Stimulated activated effector memory CD8-positive, alpha-beta T cell treated with anti-CD3 and anti-CD28 coated beads, Interleukin-12 subunit alpha, Interleukin-12 subunit beta, amount 100 ng/mL, for 72 hours (primary cell): Measurements from ENCODE around the gene CFAP45.

ENCODE experiments used
- ATAC-seq: fragments of 150-1000 bp; cut with Tn5 transposase; 2 replicates; pipeline ENCODE4 v1.10.0; 2021
- DNase-seq, 2 donors: peaks; one replicate each; pipeline ENCODE4 v3.0.0; 2021 to 2022; ENCODE audit warnings: low spot score in 2 of 2
- H3K27ac Mint-ChIP-seq: one replicate; pipeline ENCODE4 v1.8.0; 2022; ENCODE audit warnings: mild to moderate bottlenecking, mixed read lengths
- H3K36me3 Mint-ChIP-seq: one replicate; pipeline ENCODE4 v1.8.0; 2022; ENCODE audit warnings: mild to moderate bottlenecking, mixed read lengths
- H3K4me1 Mint-ChIP-seq: one replicate; pipeline ENCODE4 v1.8.0; 2022; ENCODE audit warnings: mixed read lengths
- H3K4me3 Mint-ChIP-seq: one replicate; pipeline ENCODE4 v1.8.0; 2022; ENCODE audit warnings: mild to moderate bottlenecking, mixed read lengths
- H3K9me3 Mint-ChIP-seq: one replicate; pipeline ENCODE4 v1.8.0; 2022; ENCODE audit warnings: mixed read lengths

CFAP45 gene

GRCh38 chr1:159939678-159940002 is 39.7 kb upstream of the CFAP45 start:
- ATAC-seq (no peak), DNase-seq (no peak)
- Mint-ChIP-seq H3K27ac (no peak overlapping the region), H3K4me1 (peaks cover 9% of the 10 kb centered on the region), H3K4me3 (no peak overlapping the region), H3K9me3 (no peaks in the 10 kb centered on the region), H3K36me3 (no peaks in the 10 kb centered on the region)

- ATAC-seq (no peak), DNase-seq (no peak)
- Mint-ChIP-seq H3K4me1 (peaks cover 7% of the 10 kb centered on the region), H3K36me3 (no peaks in the 10 kb centered on the region), H3K27ac (no peak overlapping the region), H3K4me3 (no peak overlapping the region), H3K9me3 (no peaks in the 10 kb centered on the region)
Measured at GRCh38 chr1:159938905-159939677, 39.1 kb upstream of the CFAP45 start.

- ATAC-seq: peak; percentile 67
- Mint-ChIP-seq H3K27ac (no peak overlapping the region), H3K4me1 (peaks cover 7% of the 10 kb centered on the region), H3K4me3 (no peak overlapping the region), H3K9me3 (no peaks in the 10 kb centered on the region), H3K36me3 (no peaks in the 10 kb centered on the region)
- DNase-seq: no peak
Measured at GRCh38 chr1:159938211-159938852, 38.4 kb upstream of the CFAP45 start.

- H3K4me3 Mint-ChIP-seq: no peak overlapping the region
- H3K27ac Mint-ChIP-seq: no peak overlapping the region
- H3K36me3 Mint-ChIP-seq: no peaks in the 10 kb centered on the region
- DNase-seq (no peak), ATAC-seq (no peak)
- H3K9me3 Mint-ChIP-seq: no peaks in the 10 kb centered on the region
- peaks cover 15% of the 10 kb centered on the region for H3K4me1 Mint-ChIP-seq
Measured at GRCh38 chr1:159937054-159937750, 37.2 kb upstream of the CFAP45 start.

GRCh38 chr1:159936273-159936904 is 36.4 kb upstream of the CFAP45 start:
- DNase-seq: peak; percentile 93 to 97
- Mint-ChIP-seq H3K4me1 (peaks cover 15% of the 10 kb centered on the region), H3K4me3 (no peak overlapping the region), H3K27ac (no peak overlapping the region), H3K36me3 (peaks cover 2% of the 10 kb centered on the region), H3K9me3 (no peaks in the 10 kb centered on the region)
- peak; percentile 65 for ATAC-seq

- no peak for DNase-seq
- Mint-ChIP-seq H3K4me1 (peaks cover 15% of the 10 kb centered on the region), H3K27ac (no peak overlapping the region), H3K4me3 (no peak overlapping the region), H3K9me3 (no peaks in the 10 kb centered on the region), H3K36me3 (peaks cover 6% of the 10 kb centered on the region)
- no peak for ATAC-seq
Measured at GRCh38 chr1:159935719-159936272, 35.8 kb upstream of the CFAP45 start.

GRCh38 chr1:159935305-159935704 is 35.3 kb upstream of the CFAP45 start:
- H3K36me3 Mint-ChIP-seq: peaks cover 10% of the 10 kb centered on the region
- DNase-seq (no peak), ATAC-seq (no peak)
- H3K4me3 Mint-ChIP-seq: no peak overlapping the region
- no peaks in the 10 kb centered on the region for H3K9me3 Mint-ChIP-seq
- peaks cover 15% of the 10 kb centered on the region for H3K4me1 Mint-ChIP-seq
- no peak overlapping the region for H3K27ac Mint-ChIP-seq

- H3K4me1 Mint-ChIP-seq: peaks cover 15% of the 10 kb centered on the region
- ATAC-seq: no peak
- H3K27ac Mint-ChIP-seq: no peak overlapping the region
- DNase-seq: no peak
- H3K9me3 Mint-ChIP-seq: no peaks in the 10 kb centered on the region
- H3K36me3 Mint-ChIP-seq: peaks cover 11% of the 10 kb centered on the region
- H3K4me3 Mint-ChIP-seq: no peak overlapping the region
Measured at GRCh38 chr1:159934136-159935039, 34.4 kb upstream of the CFAP45 start.

- Mint-ChIP-seq H3K4me1 (peaks cover 22% of the 10 kb centered on the region), H3K9me3 (no peaks in the 10 kb centered on the region), H3K4me3 (no peak overlapping the region), H3K36me3 (peaks cover 11% of the 10 kb centered on the region), H3K27ac (peak overlapping the region; percentile 5)
- DNase-seq (no peak), ATAC-seq (no peak)
Measured at GRCh38 chr1:159933347-159933746, 33.4 kb upstream of the CFAP45 start.

- Mint-ChIP-seq H3K27ac (peak overlapping the region; percentile 5), H3K36me3 (peaks cover 11% of the 10 kb centered on the region), H3K9me3 (no peaks in the 10 kb centered on the region), H3K4me1 (peaks cover 22% of the 10 kb centered on the region), H3K4me3 (no peak overlapping the region)
- DNase-seq (no peak), ATAC-seq (peak; percentile 22)
Measured at GRCh38 chr1:159932296-159933285, 32.6 kb upstream of the CFAP45 start.

GRCh38 chr1:159931795-159932173 is 31.8 kb upstream of the CFAP45 start:
- ATAC-seq (no peak), DNase-seq (no peak)
- Mint-ChIP-seq H3K4me3 (no peak overlapping the region), H3K27ac (no peak overlapping the region), H3K4me1 (peaks cover 26% of the 10 kb centered on the region), H3K36me3 (peaks cover 11% of the 10 kb centered on the region), H3K9me3 (no peaks in the 10 kb centered on the region)

GRCh38 chr1:159931101-159931794 is 31.3 kb upstream of the CFAP45 start:
- peak overlapping the region; percentile 8 for H3K27ac Mint-ChIP-seq
- DNase-seq (no peak), ATAC-seq (no peak)
- H3K36me3 Mint-ChIP-seq: peaks cover 14% of the 10 kb centered on the region
- H3K4me1 Mint-ChIP-seq: peaks cover 27% of the 10 kb centered on the region
- no peaks in the 10 kb centered on the region for H3K9me3 Mint-ChIP-seq
- no peak overlapping the region for H3K4me3 Mint-ChIP-seq

- Mint-ChIP-seq H3K9me3 (no peaks in the 10 kb centered on the region), H3K36me3 (peaks cover 18% of the 10 kb centered on the region), H3K27ac (peak overlapping the region; percentile 8), H3K4me1 (peaks cover 31% of the 10 kb centered on the region), H3K4me3 (no peak overlapping the region)
- no peak for ATAC-seq
- no peak for DNase-seq
Measured at GRCh38 chr1:159930634-159931033, 30.7 kb upstream of the CFAP45 start.
